ENCODE results near the gene PAXIP1.

DNA sequence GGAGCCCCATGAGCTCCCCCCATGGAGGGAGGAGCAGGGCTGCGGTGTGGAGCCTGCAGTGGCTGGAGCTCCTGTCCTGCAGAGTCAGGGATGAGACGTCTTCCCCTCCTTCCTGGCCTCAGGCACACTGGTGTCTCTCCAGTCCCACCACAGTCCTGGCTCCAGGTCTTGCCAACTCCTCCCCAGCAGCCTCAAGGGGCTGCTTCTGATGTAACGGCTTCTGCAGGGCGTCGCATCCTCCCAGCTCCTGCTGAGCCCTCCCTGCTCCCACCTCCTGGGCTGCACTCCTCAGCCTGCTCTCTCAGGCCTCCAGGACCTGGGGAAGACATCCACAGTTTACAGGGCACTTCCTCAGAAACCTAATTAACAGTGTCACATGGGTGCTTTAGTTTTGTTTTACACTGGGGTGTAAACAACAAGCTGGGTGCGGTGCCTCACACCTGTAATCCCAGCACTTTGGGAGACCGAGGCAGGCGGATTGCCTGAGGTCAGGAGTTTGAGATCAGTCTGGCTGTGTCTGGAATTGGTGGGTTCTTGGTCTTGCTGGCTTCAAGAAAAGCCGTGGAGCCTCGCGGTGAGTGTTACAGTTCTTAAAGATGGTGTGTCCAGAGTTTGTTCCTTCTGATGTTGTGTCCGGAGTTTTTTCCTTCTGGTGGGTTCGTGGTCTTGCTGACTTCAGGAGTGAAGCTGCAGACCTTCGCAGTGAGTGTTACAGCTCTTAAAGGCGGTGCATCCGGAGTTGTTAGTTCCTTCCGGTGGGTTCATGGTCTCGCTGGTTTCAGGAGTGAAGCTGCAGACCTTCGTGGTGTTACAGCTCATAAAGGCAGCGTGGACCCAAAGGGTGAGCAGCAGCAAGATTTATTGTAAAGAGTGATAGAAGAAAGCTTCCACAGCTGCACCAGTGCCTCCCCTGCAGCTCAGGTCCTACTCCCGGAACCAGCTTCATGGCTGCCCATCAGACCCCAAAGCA is 95.0 kb downstream of the PAXIP1 start:
- TF ChIP-seq, protein P1, sequence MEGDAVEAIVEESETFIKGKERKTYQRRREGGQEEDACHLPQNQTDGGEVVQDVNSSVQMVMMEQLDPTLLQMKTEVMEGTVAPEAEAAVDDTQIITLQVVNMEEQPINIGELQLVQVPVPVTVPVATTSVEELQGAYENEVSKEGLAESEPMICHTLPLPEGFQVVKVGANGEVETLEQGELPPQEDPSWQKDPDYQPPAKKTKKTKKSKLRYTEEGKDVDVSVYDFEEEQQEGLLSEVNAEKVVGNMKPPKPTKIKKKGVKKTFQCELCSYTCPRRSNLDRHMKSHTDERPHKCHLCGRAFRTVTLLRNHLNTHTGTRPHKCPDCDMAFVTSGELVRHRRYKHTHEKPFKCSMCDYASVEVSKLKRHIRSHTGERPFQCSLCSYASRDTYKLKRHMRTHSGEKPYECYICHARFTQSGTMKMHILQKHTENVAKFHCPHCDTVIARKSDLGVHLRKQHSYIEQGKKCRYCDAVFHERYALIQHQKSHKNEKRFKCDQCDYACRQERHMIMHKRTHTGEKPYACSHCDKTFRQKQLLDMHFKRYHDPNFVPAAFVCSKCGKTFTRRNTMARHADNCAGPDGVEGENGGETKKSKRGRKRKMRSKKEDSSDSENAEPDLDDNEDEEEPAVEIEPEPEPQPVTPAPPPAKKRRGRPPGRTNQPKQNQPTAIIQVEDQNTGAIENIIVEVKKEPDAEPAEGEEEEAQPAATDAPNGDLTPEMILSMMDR (conservative IDR thresholded peaks at IDR 0.05 in 1 of 2, IDR thresholded peaks at IDR 0.05 in 1 of 2; ENCODE audit: low read depth in 1 of 2, low read length in 2 of 2): no peak
- TF ChIP-seq EZH2 (IDR thresholded peaks at IDR 0.05; ENCODE audit: low read length, missing control alignments): no peak
